NAMALWA (cell line): Measurements from ENCODE around the gene ERMP1.
"Not testable (repeated sequence)": the region's sequence is repeated elsewhere in the genome, so short reads cannot be mapped to it uniquely, and the experiment has no call there.

ENCODE experiments used
- DNase-seq: peaks from one replicate; pipeline ENCODE4 v3.0.0-alpha.2; 2015; ENCODE audit warnings: low spot score

Gene ERMP1

DNA sequence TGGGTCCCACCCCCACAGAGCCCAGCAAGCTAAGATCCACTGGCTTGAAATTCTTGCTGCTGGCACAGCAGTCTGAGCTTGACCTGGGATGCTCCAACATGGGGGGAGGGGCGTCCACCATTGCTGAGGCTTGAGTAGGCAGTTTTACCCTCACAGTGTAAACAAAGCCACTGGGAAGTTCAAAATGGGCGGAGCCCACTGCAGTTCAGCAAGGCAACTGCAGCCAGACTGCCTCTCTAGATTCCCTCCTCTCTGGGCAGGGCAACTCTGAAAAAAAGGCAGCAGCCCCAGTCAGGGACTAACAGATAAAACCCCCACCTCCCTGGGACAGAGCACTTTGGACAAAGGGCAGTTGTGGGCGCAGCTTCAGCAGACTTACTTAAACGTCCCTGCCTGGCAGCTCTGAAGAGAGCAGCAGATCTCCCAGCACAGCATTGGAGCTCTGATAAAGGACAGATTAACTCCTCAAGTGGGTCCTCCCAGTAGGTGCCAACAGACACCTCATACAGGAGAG lies 53.2 kb downstream of the ERMP1 start:
- DNase-seq: not testable (repeated sequence)

DNA sequence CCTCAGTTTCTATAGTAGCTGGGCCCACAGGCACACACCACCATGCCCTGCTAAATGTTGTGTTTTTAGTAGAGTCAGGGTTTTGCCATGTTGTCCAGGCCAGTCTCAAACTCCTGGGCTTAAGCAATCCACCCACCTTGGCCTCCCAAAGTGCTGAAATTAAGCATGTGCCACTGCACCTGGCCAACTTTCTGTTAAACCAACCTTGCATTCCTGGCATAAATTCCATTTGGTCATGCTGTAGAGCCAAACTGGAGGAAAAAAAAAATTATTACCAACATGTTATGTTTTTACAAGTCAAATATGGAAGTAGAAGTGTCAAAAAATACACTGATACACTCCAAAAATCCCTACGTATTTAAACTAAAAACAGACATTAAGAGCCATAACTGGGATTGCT lies 54.1 kb downstream of the ERMP1 start:
- no peak for DNase-seq

DNA sequence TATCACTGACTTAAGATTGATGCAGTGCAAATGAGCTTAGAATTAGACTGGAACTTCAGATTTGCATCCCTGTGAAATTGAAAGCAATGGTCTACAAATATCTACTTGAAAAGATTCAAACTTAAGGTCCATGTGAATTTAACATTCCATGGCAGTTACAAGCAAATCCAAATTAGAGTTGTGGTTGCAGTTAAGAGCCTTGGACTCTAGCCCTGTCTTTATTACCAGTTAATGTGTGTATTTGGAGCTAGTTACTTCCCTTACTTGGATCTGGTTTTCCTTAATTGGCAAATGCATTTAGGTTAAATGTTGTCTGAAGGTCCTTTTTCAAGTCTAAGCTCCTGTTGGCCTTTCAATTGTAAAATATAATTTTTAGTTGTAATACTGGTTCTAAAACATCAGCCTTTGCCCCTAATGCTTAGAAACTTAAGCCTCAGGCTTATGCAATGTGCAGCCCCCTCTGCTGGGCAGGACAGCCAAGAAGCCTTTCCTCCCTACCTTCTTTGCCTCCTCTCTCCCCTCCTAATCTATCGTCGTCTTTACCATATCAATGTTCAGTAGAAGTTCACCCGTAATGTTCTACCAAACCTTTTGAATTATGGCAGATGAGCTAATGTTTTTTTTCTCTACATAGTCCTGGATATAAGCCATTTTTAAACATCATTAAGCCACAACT lies 59.5 kb downstream of the ERMP1 start:
- no peak for DNase-seq

DNA sequence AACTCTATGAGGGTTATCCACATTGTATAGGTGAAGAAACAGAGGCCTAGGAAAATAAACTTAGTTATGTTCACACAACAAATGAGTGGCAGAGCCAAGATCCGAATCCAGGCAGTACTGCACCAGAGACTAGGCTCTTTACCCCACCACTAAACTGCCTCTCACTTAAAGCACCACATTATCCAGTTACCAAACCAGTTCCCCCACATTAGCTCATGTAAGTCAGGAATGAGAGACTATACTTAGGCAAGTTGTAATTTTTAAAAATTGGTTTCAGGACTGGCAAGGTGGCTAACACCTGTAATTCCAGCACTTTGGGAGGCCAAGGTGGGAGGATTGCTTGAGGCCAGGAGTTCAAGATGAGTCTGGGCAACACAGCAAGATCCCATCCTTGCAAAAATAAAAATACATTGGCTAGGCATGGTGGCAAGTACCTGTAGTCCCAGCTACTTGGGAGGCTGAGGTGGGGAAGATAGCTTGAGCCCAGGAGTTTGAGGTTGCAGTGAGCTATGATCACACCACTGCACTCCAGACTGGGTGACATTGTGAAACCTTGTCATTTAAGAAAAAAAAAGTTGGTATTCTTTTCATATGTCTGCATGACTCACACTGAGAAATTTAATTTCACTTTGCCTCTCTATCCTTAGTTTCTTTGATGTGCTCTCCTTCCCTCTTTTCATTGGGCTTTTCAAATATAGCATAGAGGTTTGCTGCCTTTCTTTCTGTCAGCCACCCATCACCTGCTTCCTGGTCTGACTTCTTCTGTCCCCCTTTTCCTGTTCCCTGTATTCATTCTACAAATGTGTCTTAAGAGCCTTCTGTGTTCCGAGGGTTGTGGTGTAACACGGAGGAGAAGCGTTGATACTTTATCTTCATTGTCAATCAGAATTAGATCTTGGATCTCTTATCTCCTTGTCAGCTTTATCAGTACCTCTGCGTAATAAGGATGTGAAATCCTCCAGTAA lies 64.7 kb downstream of the ERMP1 start:
- DNase-seq: no peak

DNA sequence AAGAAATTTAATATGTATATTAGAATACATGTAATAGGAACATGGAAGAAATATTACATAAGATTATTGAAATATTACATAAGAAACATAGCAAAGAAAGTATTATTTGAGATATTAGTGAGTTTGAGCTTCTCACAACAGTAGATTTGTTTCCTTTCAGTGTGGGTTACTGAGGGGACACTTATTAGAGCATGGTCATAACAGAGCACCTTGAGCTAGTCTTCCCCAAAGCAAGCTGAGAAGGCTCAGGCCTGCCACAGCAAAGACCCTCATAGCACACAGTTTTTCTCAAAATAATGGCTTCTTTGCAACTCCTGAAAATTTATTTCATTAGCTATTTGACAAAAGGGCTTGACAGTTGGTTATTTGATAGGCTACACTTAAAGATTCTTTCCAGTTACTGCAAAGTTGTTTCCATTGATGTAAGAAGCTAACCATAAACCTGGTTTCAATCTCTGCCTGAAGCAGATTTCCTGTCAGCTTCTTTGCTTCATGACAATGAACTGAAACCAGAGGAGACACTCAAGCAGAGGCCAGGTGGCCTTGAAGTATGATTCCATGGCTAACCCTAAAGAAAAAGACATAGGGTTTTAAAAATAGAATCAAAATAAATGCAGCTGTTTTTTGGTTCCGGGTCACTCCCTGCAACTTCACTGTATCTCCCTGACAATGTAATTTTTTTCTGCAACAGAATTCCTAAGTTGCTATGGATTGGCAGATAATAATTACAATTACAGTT lies 68.6 kb downstream of the ERMP1 start:
- DNase-seq: no peak

DNA sequence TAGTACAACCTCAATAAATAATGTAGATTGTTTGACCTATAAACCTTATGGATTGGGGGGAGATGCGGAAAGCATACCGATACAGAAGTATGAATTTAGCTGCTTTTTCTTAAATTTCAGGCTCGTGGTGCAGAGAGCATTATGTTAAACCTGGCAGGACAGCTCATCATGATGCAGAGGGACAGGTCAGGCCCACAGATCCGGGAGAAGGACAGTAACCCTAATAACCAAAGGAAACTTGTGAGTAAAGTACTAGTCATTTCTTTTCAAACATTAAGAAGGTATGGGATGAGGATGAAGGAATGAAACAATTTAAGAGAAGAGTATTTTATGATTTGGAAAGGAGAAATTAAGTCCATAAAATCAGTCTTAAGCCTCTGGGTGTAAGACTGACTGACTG lies 70.5 kb downstream of the ERMP1 start:
- DNase-seq: no peak

DNA sequence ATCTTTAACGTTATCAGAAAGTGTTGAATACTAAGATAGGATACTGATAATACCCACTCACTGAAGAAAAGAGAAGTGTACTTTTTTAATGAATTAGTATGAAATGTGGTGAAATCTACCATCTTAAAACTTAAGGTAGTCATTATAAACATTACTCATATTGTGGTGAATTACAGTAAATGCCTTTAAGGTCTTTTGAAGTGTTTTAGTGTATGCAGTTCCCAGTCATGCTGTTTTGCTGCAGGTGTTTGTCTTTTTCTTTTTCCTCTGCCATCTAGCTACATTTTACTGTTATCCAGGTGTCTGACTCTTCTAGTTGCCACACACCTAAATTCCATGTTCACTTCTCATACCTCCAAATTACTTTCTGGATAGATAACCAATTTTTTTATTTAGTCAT lies 72.6 kb downstream of the ERMP1 start:
- DNase-seq: no peak

DNA sequence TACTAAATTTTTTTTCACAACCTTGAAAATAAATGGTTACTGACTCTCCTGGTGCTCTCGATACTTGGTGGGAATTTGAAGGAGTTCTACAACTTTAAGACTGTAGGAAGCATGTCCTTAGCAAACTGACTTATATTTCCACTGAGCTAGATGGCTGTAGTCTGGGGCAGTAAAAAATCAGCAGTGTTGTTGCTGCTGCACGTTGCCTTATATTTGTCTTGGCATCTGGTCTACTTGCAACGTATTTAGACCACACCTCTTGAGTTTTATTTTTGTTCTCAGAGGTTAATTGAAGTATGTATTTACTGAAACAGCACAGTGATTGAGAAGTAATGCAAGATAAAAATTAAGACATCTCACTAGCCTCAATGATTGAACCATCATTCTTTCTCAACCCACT lies 76.3 kb downstream of the ERMP1 start:
- DNase-seq: no peak

DNA sequence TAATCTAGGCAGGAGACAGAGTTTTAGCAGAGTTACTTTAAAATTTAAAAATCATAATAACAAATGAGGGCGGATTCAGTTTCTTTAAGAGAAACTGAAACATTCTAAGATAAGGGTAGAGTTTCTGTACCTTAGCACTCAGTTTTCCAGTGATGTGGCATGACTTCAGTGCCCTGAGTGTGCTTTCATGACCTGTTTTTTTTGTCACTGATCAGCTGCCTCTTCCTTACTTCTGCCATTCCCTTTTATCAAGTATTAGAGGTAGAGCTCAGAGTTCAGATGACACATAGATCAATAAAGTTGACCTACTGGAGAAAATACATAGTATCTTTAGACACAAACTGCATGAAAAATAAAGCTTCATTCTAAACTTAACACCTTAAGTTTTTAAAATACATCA lies 82.3 kb downstream of the ERMP1 start:
- DNase-seq: no peak

DNA sequence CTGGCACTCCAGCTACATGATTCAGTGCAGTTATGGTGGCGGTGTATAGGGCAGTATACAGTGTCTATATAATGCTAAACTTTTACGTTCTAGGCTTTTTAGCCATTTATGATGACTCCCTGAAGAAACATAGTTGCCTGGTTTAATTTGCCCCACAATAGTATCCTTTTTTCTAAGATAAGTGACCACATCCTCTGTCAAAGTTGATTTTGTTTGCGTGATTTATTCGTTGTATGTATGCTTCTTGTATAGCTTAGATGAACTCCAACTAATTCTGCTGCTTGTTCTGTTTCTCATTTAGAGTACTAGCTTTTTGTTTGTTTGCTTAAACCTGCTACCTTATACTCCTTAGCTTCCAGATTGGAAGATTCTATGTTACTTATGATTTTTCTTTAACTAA lies 83.6 kb downstream of the ERMP1 start:
- DNase-seq: no peak

DNA sequence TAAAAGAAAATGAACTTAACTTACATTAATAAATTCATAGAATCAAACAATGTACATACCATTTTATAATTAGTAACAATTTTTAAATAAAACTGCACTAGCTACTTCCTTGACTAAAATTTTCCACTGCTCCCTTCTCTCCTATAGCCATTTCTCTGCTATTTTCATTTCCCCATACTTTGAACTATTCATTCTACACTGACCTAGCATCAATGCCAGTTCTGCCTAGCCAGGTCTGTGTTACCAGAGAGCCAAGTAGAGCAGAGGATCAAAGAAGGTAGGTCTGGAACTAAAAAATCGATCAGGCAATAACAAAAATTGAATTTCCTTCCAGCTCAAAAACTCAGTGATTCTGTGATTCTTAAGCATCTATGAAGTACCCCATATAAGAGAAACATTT lies 84.5 kb downstream of the ERMP1 start:
- no peak for DNase-seq

DNA sequence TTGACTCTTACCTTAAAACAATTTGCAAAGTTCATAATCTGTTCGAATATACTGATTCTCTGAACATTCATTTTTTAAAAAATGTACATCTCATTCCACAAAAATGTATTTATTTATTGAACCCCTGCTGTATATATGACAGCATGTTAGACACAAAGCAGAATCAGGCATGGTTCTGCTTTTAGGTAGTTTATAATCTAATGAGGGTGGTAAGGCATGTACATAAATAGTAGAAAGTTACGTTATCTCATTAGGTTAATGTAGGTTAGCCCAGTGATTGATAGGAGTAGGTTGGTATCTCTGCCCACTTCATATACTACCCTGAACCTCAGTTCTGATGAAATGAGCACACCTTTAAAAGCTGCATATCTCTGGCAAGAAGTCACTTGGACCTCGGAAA lies 89.8 kb downstream of the ERMP1 start:
- no peak for DNase-seq

DNA sequence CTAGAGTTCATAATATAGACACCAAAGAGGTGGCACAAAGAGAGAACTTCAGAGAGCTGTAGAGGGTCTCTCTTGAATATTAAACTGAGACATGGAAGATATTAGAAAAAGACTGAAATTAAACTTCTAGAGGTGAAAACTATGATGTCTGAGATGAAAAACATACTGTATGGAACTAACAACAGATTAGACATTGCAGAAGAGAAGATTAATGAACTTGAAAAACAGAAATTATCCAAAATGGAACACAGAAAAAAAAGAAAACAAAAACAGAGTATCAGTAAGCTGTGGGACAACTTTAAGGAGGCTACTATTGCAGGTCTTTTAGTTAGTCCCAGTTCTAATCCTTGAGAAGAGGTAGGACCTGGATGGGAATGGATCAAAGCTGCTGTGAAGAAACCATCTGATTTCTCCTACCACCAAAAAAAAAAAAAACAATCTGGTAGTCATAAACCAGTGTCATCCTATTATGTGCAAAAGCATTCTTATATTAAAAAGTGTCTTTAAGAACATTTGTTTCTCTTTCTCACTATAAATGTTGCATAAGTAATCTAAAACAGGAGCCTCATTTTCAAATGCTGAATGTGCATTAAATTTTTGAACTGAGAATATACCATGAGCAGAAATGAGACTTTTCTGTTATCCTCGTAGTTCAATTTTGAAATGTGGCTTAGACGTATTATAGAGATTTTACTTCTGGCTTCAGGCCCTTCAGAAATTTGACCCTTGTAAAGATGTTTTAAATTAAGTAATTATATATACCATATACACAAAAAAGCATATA lies 96.2 kb downstream of the ERMP1 start:
- DNase-seq: no peak

DNA sequence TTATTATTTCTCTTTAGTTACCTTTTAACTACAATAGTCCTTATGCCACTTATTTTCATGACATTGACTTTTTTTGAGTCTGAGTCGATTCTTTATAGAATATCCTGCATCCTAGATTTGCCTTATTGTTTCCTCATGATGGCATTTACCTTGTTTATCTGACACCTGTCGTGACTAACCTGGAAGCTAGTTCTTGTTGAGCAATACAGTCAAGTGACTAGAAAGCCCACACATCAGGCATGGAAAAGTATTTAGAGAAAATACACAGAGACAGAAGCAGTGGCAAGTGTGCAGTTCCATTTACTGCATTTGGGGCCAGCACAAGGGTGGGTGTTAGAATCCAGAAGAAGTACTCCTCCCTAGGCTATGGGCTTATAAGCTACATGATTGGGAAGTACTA lies 97.8 kb downstream of the ERMP1 start:
- DNase-seq: no peak
